Measurements from ENCODE around the gene ZFPL1.

ZFPL1 gene

GRCh38 chr11:65135633-65136145 lies 51.7 kb downstream of the ZFPL1 start:
- DNase-seq (ENCODE audit: low read depth, low spot score): no peak
- peak overlapping the region; percentile 88 for H3K4me3 ChIP-seq (ENCODE audit: low read length)

- DNase-seq (ENCODE audit: low read depth, low spot score): no peak
- H3K4me3 ChIP-seq (ENCODE audit: low read length): no peak overlapping the region
Observed at GRCh38 chr11:65136515-65137096, 52.6 kb downstream of the ZFPL1 start.
